Dedifferentiated amniotic fluid mesenchymal stem cell (primary cell): ENCODE results near the gene ALDH3A1.

Source experiments
- DNase-seq: peaks from one replicate; pipeline ENCODE4 v3.0.0-alpha.2; 2016; ENCODE audit errors: extremely low spot score

ALDH3A1 gene

DNA sequence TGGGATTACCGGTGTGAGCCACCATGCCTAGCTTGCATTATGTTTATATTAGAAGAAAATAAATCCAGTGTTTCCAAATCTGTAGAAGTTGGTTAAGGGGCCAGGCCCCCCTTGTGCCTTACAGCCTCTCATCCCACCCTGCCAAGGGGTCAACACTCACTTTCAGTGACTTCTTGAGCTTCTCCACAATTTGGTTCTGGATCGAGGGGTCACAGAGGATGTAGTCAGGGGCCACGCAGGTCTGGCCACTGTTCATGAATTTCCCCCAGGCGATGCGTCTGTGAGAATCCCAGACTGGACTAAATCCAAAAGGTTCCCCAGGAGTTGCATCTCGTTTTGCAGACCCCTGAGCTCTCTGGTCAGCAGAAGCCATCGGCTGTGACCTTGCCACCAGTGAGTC lies 7.2 kb downstream of the ALDH3A1 start:
- DNase-seq, result no peak

DNA sequence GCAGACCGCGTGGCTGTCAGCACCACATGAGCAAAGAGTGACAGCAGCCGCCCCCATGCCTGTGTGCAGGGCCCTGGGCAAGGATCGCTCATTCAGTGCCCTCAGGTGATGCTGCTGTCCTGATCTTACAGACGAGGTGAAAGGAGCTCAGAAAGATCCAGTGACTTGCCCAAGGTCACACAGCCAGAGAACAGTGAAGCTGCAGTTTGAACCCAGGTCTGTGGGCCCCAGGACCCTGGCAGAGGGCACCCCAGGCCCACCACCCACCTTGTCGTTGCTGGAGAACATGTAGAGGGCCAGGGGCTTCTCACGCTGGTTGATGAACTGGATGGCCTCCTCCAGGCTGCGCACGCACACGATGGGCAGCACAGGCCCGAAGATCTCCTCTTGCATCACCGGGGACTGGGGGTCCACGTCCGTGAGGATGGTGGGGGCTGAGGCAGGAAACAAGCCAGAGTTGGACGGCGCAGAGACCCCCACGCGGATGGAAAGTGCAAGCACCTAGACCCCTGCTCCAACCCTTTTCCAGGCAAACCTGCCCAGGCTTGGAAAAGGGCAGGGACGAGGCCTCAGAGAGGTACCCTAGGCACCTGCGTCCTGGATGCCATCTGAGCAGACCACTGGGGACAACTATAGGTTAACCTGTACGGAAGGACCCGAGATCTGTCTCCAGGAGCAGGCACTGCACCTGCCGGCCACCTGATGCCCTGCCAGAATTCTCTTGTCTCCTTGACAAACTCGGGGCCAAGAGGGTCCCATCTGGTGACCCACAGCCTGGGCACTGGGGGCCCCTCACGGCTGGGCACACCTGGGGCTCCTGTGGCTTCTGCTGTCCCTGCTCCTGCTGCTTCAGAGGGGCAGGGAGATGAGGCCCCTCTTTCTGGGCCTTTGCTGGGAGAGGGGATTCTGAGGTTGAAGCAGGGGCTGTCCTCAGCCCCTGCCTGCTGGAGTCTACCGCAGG lies 8.6 kb downstream of the ALDH3A1 start:
- DNase-seq, result no peak

DNA sequence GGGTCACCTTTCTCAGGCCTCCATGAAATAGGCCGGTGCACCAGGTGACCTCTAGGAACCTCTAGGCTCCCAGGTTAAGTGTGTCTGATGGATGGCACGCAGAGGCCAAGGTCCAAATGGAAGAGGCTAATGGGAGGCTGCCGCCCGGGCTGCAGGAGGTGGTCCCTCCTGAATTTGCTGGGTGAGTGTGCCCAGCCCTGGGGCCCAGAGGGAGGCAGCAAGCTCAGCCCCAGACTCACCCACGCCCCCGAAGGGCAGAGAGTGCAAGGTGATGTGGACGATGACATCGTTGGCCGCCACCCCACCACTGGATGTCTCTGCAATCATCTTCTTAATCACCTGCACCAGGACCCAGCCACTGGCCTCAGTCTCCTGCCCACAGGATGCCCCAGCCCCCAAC lies 9.3 kb downstream of the ALDH3A1 start:
- DNase-seq, result no peak

DNA sequence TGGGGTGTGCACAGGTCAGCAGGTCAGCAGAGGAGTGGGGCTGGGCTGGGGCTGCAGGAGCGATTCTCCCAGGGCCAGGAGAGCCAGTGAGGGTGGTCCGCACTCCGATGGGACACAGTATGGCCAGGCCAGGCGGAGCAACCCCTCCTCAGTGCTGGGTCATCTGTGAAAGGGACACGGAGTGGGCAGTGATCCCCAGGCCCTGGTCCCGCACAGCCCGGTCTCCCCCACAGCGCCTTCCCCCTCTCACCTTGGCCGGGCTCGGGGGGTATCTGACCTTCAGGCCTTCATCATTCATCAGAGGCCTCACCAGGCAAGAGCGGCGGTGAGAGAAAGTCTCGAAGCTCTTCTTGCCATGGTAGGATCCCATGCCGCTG lies 10.0 kb downstream of the ALDH3A1 start:
- DNase-seq, result no peak

DNA sequence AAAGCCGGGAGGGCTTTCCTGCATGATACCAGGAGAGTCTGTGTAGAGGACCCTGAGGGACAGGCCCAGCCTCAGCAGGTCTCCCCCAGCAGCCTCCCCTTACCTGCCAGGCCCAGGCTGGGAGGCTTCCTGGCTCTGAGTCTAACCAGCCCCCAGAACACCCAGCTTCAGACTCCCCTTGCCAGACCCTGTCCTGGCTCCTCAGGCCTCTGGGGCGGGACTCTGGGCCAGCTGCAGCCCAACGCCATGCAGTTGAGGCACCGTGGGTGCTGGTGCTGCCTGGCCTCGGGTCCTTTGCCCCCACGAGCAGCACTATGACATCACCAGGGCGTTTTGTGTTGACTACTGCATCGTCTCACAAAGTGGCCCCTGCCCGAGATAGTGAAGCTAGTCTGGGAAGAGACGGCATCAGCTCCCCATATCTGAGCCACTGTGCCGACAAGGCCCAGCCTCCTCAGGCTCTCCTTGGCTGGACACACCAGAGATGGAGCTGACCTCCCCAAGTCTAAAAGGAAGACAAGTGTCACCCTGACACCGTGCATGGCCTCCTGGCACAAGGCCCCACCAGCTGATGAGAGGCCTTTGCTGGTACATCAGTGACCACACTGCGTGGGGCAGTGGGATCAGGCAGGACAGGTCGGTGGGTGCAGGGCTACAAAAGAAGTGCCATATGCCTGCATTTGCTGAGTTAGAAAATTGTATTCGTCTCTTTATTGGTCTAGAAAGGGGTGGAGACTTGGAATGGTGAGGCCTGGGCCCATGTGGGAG lies 10.6 kb downstream of the ALDH3A1 start:
- DNase-seq, result no peak

DNA sequence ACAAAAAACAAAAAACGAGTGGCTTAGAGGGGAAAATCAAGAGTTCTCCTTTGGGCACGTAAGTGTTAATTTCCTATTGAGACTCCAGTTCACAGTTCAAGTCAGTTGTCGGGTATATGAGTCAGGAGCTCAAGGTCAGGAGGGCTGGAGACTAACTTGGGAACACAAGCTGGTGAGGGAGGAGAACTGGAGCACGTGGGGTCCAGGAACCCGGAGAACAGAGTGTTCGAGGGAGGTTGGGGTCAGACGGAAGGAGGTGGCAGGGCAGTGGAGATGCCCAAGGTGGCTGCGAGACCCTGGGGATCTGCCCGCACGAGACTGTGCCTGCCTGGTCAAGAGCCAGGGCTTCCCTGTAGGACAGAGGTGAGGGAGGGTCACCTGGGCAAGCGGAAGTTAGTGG lies 12.0 kb downstream of the ALDH3A1 start:
- no peak for DNase-seq

DNA sequence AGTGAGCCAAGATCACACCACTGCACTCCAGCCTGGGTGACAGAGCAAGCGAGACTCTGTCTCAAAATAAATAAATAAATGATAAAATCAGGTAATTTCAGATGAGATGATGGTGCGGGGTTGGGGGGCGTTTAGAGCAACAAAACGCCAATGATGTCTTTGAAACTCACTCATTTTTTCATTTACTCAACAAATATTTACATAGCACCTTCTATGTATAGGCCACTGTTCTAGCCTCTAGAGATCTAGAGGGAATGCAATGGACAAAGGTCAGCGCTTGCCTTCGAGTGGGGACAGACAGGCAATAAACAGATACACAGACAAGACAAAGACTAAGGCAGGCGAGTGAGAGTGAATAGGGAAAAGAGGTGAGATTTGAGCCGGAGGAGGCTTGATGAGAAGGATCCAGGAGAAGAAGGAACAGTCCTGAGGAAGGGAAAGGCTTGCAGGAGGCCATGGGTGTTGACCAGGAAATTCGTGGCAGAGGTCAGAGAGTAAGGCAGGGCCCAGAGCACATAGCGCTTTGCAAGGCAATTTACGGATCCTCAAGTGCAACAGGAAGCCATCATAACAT lies 14.1 kb downstream of the ALDH3A1 start:
- no peak for DNase-seq

DNA sequence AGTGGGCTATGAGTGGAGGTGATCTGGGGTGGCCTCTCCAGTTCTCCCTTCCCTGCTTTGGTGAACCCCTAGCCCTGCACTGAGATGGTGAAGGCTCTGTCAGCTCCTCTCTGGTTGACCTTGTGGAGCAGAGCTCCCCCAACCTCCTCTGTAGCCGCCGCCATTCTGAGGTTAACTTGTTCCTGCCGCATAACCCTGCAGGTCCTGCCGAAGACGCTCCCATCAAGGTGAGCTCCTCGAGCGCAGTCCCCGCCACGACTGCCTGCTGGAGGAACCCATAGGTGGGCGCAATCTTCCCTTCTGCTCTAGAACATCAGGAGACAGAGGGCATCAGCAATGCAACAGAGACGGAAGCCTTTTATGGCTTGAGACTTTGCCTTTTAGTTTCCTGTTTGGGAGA lies 16.5 kb downstream of the ALDH3A1 start:
- no peak for DNase-seq

DNA sequence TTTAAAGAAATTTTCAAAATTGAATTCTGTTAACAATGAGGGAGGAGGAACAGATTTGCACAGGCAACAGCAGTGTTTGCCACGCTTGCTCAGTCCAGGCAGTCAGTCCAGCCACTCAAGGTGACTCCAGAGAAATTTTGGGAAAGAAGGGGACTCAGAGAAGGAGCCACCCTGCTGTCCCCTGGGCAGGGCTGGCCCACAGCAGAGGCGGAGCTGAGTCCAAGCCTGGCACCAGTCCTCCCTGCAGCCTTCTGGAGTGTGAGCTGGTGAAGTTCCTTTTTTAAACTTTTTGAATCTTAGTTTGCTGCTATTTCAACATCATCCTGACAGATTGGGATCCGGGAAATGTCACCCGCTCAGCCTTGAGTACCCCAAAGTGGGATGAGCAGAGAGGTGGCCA lies 17.3 kb downstream of the ALDH3A1 start:
- DNase-seq, result no peak

DNA sequence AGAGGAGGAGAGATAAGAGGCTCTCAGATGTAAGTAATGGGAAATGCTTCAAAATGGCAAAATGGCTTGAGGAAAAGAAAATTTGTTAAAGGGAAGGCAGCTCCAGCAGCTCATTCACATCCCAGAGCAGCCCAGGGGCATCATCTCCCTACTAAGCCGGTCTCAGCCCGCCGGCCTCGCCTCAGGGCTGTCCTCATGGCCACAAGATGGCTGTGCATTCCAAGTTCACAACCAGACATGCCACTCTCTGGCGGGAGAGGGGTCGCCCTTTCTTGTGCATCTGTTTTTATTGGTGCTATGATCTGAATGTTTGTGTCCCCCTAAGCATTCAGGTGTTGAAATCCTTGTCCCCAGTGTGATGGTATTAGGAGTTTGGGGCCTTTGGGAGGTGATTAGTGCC lies 18.2 kb downstream of the ALDH3A1 start:
- no peak for DNase-seq

DNA sequence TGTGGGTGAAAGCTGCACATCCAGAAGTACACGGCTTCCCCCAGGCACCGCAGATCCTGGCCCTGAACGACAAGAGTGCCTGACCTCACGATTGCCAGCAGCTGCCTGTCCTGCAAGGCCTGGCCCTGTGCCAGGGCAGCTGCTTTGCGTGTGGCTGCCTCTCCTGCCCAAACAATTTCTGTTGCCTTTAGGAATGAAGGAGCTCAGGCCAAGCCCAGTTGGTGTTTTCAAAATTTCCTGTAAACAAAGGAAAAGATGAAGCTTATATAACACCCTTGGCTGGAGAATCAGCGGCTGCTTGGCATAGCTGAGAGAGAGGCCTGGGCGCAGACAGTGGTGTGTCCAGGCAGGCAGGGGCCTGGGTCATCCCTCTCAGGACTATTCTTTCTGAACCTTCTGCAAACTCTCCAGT lies 20.0 kb downstream of the ALDH3A1 start:
- DNase-seq, result peak; percentile 84

DNA sequence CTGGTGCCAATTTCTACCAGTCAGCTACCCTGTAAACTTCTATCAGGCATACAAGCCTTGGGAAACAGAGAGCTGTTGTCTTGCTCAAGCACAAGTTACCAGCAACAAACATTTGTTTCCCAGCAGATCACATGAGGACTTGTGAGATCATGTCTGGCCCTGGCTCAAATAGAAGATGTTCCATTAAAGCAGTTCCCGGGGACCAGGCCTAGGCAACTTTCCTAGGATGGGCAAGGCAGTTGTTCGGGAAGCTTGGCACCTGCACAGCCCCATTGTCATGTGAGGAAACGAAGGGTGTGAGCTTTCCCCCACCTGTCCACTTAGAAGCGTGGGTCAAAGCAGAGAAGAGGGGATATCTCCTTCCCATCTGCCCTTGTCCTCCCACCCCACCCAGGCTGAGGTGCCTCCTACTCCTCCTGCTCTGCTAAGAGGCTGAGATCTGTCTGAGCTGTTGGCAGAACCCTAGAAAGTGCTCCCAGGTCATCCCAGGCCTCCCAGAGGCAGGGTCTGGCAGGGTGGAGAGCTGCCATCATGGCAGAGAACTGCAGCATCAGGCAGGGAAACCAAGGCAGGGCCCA lies 20.5 kb downstream of the ALDH3A1 start:
- DNase-seq, result peak; percentile 78

DNA sequence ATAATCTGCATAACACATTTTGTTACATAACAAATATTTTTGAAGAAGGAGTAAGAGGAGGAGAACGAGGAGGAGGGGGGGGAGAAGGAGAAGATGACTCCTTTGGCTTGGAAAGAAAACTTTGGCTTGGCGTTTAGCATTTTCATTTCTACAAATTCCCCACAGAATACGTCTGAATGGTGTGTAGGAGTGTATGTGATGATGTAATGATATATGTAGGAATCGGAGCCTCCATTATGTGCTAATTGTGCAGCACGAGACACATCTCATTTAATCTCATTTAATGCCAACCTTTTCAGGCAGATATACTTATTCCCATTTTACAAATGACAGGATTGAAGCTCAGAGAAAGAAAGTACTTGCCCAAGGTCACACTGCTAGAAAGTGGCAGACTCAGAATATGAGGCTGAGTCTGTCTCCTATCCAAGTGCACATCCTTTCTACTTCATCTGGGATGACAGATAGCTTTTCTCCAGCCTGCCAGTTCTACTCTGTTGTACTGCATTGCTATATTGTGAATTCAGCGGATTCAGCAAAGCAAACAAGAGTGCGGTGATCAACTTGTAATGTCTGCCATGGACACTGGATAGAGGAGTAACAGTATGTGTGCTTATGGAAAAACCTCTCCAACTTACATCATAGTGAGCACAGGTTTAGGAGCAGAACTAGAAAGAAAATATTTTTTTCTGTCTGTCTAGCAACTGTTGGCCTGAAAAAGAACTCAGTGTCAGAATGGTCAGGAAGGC lies 21.3 kb downstream of the ALDH3A1 start:
- no peak for DNase-seq

DNA sequence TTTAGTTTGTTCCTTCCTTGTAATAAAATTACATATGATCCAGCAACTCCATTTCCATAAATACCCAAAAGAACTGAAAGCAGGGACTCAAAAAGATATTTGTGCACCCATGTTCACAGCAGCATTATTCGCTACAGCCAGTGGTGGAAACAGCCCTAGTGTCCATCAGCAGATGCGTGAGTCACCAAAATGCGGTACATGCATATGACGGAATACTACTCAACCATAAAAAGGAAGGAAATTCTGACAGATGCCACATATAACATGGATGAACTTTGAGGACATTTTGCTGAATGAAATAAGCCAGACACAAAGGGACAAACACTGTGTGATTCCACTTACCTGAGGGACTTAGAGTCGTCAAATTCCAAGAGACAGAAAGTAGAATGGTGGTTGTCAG lies 22.6 kb downstream of the ALDH3A1 start:
- no peak for DNase-seq

DNA sequence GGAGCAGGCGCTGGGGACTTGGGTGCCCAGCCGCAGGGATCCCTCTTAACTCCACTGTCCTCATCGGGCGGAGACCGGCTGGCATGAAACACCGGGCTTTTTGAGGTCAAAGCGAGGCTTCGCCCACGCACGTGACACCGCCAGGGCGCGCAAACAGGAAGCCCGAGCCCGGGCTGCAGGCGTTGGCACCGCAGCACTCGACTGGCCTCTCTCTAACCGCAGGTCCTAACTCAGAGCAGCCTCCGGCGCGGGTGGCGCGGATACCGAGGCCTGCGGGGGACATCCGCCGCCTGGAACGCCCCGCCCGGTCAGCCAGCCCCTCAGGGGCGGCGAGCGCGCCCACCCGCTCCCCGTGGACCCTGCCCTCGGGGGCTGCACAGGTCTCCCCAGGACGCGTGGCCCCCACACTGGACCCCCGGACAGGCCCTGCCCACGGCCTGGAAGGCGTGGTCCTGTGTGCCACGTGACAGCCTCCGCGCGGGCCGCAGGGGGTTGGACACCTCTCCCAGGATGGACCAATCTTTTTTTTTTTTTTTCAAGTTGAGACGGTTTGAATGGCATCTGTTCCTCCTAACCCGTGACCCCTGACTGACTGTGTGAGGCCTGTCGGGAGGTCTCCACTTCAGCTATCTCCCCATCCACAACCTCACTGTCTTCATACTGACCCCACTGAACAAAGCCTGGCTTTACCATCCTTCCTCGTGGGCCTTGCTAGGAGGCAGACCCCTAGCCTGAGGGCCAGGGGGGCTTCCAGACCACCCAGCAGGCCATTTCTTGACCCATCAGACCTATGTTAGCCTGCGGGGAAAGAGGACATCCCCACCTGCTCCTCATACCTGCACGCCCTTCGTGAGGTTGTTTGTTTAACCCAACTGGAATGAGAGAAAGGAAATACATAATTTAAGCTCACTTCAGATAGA lies 23.3 kb downstream of the ALDH3A1 start:
- no peak for DNase-seq

DNA sequence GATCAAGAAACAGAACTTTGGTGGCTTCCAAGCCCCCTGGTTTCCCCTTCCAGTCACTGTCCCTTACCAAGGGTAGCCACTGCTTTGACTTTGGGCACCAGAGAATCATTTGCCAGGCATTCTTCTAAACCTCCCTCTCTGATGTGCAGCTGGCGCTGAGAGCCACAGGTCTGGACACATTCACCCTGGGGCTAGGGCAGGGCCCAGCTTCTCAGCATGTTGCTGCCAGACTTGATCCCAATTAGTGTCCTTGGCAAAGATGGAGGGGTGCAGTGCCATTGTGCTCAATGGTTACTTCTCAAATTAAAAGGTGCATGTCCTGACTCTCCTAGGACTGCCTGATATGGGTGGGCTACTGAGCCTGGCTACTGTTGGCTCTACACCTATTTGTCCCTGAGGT lies 24.1 kb downstream of the ALDH3A1 start:
- no peak for DNase-seq

DNA sequence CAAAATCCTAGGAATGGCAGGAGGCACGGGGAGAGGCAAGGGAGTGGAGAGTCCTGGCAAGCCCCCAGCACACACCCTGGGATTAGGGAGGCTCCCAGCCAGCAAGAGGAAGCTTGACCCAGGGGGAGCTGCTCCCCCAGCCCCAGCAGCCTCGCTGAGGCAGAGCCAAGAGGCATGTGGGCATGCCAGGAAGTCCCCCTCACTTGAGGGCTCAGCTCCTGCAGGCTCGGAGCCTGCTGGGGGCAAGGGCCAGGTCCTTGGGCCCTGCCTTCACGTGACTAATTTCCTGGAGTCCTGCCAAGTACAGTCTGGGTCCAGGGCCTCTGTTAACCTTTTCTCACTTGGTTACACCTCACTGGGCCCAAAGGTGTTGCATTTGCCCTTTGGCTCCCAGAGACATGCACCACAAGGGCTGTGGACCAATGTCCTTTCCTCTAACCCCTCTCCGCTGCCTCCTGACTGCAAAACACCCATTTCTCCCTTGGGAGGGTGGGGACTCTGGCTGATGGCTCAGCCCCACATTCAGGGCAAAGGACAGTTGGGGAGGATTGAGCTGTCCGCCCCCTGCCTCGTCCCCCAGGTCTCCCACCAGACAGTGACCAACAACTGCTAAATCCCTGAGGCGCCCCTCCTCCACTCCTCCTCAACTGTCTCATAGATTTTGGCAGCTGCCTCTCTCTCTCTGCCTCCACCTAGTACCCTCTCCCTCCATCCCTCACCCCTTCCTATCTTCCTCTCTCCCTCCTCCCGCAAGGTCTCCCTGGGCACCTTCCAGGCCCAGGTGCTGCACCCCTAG lies 27.3 kb downstream of the ALDH3A1 start:
- no peak for DNase-seq

DNA sequence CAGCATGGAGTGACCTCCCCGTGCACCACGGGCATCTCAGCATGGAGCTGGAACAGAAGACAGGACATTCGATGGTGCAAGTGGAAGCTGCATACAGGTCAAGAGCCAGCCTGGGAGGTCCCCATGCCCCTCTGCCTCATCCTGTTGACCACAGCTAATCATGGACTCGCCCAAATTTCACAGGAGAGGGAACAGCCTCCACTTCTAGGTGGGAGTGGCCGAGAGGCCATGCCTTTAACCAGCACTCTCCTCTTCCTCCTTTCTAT lies 28.0 kb downstream of the ALDH3A1 start:
- no peak for DNase-seq

DNA sequence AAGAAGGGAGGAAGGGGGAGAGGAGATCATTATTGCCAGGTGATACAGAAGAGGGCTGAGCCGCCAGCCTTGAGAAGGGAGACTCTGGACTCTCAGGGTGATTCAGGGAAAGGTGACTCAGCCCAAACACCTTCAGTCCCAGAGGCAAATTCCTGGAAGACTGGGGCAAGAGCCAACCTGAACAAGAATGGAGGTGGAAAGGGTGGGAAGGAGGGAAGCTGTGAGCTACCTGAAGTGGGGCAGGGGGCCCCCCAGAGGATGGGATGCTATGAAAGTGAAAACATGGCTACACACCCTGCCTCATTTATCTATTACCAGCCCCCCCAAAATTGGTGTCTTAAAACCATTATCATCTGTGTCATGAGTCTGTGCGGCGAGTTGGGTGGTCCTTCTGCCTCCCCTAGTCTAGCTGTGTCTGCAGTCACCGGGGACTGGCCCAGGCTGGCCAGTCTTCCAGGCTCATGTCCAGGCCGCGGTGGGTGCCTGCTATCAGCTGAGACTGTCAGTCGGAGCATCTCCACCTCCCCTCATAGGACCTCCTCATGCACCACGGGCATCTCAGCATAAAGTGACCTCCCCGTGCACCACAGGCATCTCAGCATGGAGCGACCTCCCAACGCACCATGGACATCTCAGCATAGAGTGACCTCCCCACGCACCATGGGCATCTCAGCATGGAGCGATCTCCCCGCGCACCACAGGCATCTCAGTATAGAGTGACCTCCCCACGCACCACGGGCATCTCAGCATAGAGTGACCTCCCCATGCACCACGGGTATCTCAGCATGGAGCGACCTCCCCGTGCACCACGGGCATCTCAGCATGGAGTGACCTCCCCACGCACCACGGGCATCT lies 28.5 kb downstream of the ALDH3A1 start:
- DNase-seq, result no peak
